SU-DHL-6 (cell line): Measurements from ENCODE around the gene CCDC88A.

ENCODE experiments used
- H2AFZ ChIP-seq: fragments of 200-600 bp; sonication (generic); 2 replicates; pipeline ENCODE4 v1.6.1; 2014; ENCODE audit warnings: low read depth, mild to moderate bottlenecking, moderate library complexity, mixed read lengths, antibody characterized with exemption, low read length; ENCODE audit not compliant: severe bottlenecking
- H3F3A ChIP-seq: fragments of 200-600 bp; shearing (Covaris generic); 2 replicates; pipeline ENCODE4 v1.6.0; 2016; ENCODE audit warnings: antibody characterized with exemption, mild to moderate bottlenecking; ENCODE audit not compliant: insufficient read depth
- H3K27ac ChIP-seq: fragments of 200-600 bp; sonication (generic); 2 replicates; pipeline ENCODE4 v1.5.1; 2016; ENCODE audit warnings: low read depth, mild to moderate bottlenecking, low read length, moderate library complexity, mixed read lengths
- H3K27me3 ChIP-seq: fragments of 200-600 bp; sonication (generic), shearing (Covaris generic); 2 replicates; pipeline ENCODE4 v1.6.0; 2014; ENCODE audit warnings: mild to moderate bottlenecking, low read length
- H3K36me3 ChIP-seq: fragments of 200-600 bp; sonication (generic); 2 replicates; pipeline ENCODE4 v1.6.1; 2014; ENCODE audit warnings: mild to moderate bottlenecking, low read length, mixed read lengths
- H3K4me2 ChIP-seq: fragments of 300-600, 200-600 bp; shearing (Covaris generic), sonication (generic); 2 replicates; pipeline ENCODE4 v1.6.0; 2014; ENCODE audit warnings: low read length, low read depth, mild to moderate bottlenecking; ENCODE audit not compliant: poor library complexity, severe bottlenecking
- H3K4me3 ChIP-seq: fragments of 200-600 bp; sonication (generic); 2 replicates; pipeline ENCODE4 v1.5.1; 2014; ENCODE audit warnings: antibody characterized with exemption, low read length, mild to moderate bottlenecking, mixed read lengths; ENCODE audit not compliant: insufficient read depth, poor library complexity, severe bottlenecking
- H3K79me2 ChIP-seq: fragments of 200-600 bp; sonication (generic); 2 replicates; pipeline ENCODE4 v1.6.1; 2014; ENCODE audit warnings: mild to moderate bottlenecking, low read length, moderate library complexity; ENCODE audit not compliant: insufficient read depth
- H3K9ac ChIP-seq: fragments of 200-600 bp; sonication (generic); 2 replicates; pipeline ENCODE4 v1.7.0; 2014; ENCODE audit warnings: mild to moderate bottlenecking, low read length
- H3K9me2 ChIP-seq: fragments of 200-600 bp; sonication (generic); replicated peaks from 2 replicates; pipeline ENCODE4 v1.6.1; 2014; ENCODE audit warnings: low read length; ENCODE audit not compliant: insufficient read depth
- H3K9me3 ChIP-seq: fragments of 200-600 bp; sonication (generic); 2 replicates; pipeline ENCODE4 v1.6.1; 2014; ENCODE audit warnings: low read length, mixed read lengths; ENCODE audit not compliant: insufficient read depth
- H4K20me1 ChIP-seq: fragments of 200-600 bp; sonication (generic); 2 replicates; pipeline ENCODE4 v1.6.1; 2014; ENCODE audit warnings: low read depth, mild to moderate bottlenecking, antibody characterized with exemption, low read length, moderate library complexity, mixed read lengths
- CTCF ChIP-seq: fragments of 200-600 bp; sonication (generic); IDR thresholded peaks from one replicate; pipeline ENCODE4 v1.5.1; 2017; ENCODE audit warnings: antibody characterized with exemption, mild to moderate bottlenecking, low read length, moderate library complexity; ENCODE audit not compliant: insufficient read depth, poor library complexity, severe bottlenecking
- EZH2phosphoT487 ChIP-seq: fragments of 200-600 bp; sonication (generic), shearing (Covaris generic); conservative IDR thresholded peaks from 2 replicates; pipeline ENCODE4 v1.6.1; 2018; ENCODE audit warnings: mild to moderate bottlenecking, antibody characterized with exemption, low read length, moderate library complexity, mixed read lengths

Gene CCDC88A

GRCh38 chr2:55327470-55328230, 92.0 kb downstream of the CCDC88A start:
- no peak overlapping the region for H3K4me3 ChIP-seq
- H3K36me3 ChIP-seq: peaks cover 52% of the 10 kb centered on the region
- no peak overlapping the region for H3K9ac ChIP-seq
- no peaks in the 10 kb centered on the region for H3K79me2 ChIP-seq
- no peaks in the 10 kb centered on the region for H4K20me1 ChIP-seq
- no peaks in the 10 kb centered on the region for H3K9me3 ChIP-seq
- TF ChIP-seq CTCF (no peak), EZH2phosphoT487 (no peak)
- H3K4me2 ChIP-seq: no peak overlapping the region
- no peaks in the 10 kb centered on the region for H3K9me2 ChIP-seq
- no peak overlapping the region for H3K27ac ChIP-seq
- H2AFZ ChIP-seq: no peak overlapping the region
- H3K27me3 ChIP-seq: no peaks in the 10 kb centered on the region
- H3F3A ChIP-seq: peaks cover 7% of the 10 kb centered on the region

GRCh38 chr2:55314985-55315384, 104.7 kb downstream of the CCDC88A start:
- H4K20me1 ChIP-seq: no peaks in the 10 kb centered on the region
- H3K27ac ChIP-seq: no peak overlapping the region
- H3K27me3 ChIP-seq: no peaks in the 10 kb centered on the region
- H3K9ac ChIP-seq: no peak overlapping the region
- H3F3A ChIP-seq: peaks cover 6% of the 10 kb centered on the region; the same call in 1 of the 2 replicates
- no peaks in the 10 kb centered on the region for H3K9me2 ChIP-seq
- H3K9me3 ChIP-seq: no peaks in the 10 kb centered on the region
- H3K36me3 ChIP-seq: peaks cover 63% of the 10 kb centered on the region
- no peak overlapping the region for H2AFZ ChIP-seq
- H3K4me2 ChIP-seq: no peak overlapping the region
- TF ChIP-seq EZH2phosphoT487 (no peak), CTCF (no peak)
- H3K4me3 ChIP-seq: no peak overlapping the region
- no peaks in the 10 kb centered on the region for H3K79me2 ChIP-seq

GRCh38 chr2:55311444-55311870, 108.2 kb downstream of the CCDC88A start:
- Histone ChIP-seq H3K36me3 (peaks cover 44% of the 10 kb centered on the region), H3K27ac (no peak overlapping the region), H3F3A (no peaks in the 10 kb centered on the region), H3K4me2 (no peak overlapping the region), H3K79me2 (no peaks in the 10 kb centered on the region), H3K9me3 (no peaks in the 10 kb centered on the region), H3K9me2 (no peaks in the 10 kb centered on the region), H2AFZ (no peak overlapping the region), H3K9ac (no peak overlapping the region), H3K4me3 (no peak overlapping the region), H3K27me3 (no peaks in the 10 kb centered on the region), H4K20me1 (no peaks in the 10 kb centered on the region)
- TF ChIP-seq EZH2phosphoT487: no peak
- TF ChIP-seq CTCF: no peak
